H1 (cell line): Measurements from ENCODE around the gene CDON. TPM values are rescaled to one million over a fixed set of nuclear protein-coding genes. Genes with fewer than 3 reads are reported as not detected.
A peak's percentile ranks its signal among the peaks of the same experiment; 100 is the strongest.

Experiments
- CTCF ChIA-PET: fragments of 300-600 bp; sonication (Branson Sonifier 250); formaldehyde crosslinking; loops from one replicate; lab custom pipeline; 2021; ENCODE audit not compliant: partially characterized antibody; lab: Charles Lee
- POLR2A ChIA-PET: fragments of 300-600 bp; sonication (Branson Sonifier 250); formaldehyde crosslinking; loops from one replicate; lab custom pipeline; 2021; ENCODE audit warnings: inconsistent platforms; ENCODE audit not compliant: partially characterized antibody; lab: Charles Lee
- DNase-seq, 2 experiments: peaks; one replicate each; pipeline versions ENCODE4 v3.0.0 to v3.0.0-alpha.2; 2010 to 2022; ENCODE audit warnings: low spot score in 2 of 2, low read depth in 1 of 2, mixed read lengths in 1 of 2
- FAIRE-seq: peaks from 2 replicates; lab custom pipeline; 2011; peaks lifted over from hg19 to GRCh38; lab: Jason Lieb, UNC
- H2AFZ ChIP-seq: 2 replicates; pipeline ENCODE4 v1.8.1; 2012; ENCODE audit warnings: low read length, inconsistent platforms
- H2AK5ac ChIP-seq: 2 replicates; pipeline ENCODE4 v1.6.1; 2013; ENCODE audit warnings: low read depth, low read length
- H2BK120ac ChIP-seq: replicated peaks from 2 replicates; pipeline ENCODE3; 2013; ENCODE audit warnings: low read depth, low read length, inconsistent platforms
- H2BK12ac ChIP-seq: 2 replicates; pipeline ENCODE4 v1.6.1; 2013; ENCODE audit warnings: low read depth, low read length
- H2BK15ac ChIP-seq: 2 replicates; pipeline ENCODE4 v1.6.1; 2013; ENCODE audit warnings: low read length
- H2BK20ac ChIP-seq: 2 replicates; pipeline ENCODE4 v1.6.1; 2013; ENCODE audit warnings: low read length
- H2BK5ac ChIP-seq: 2 replicates; pipeline ENCODE4 v1.6.1; 2013; ENCODE audit warnings: low read depth, low read length
- H3K14ac ChIP-seq: 2 replicates; pipeline ENCODE4 v1.6.1; 2013; ENCODE audit warnings: inconsistent platforms; ENCODE audit not compliant: insufficient read length
- H3K18ac ChIP-seq: 2 replicates; pipeline ENCODE4 v1.6.1; 2013; ENCODE audit warnings: low read length; ENCODE audit errors: extremely low read depth
- H3K23ac ChIP-seq: 2 replicates; pipeline ENCODE4 v1.6.1; 2013; ENCODE audit warnings: inconsistent platforms; ENCODE audit not compliant: insufficient read length
- H3K23me2 ChIP-seq: 2 replicates; pipeline ENCODE4 v1.6.1; 2013; ENCODE audit warnings: low read depth, low read length
- H3K27ac ChIP-seq: 2 replicates; pipeline ENCODE4 v1.6.1; 2011; ENCODE audit warnings: low read depth, low read length, inconsistent platforms
- H3K27me3 ChIP-seq, 4 experiments: replicated peaks in 1 of 4; 1 replicate in 1 of 4; 2 replicates in 3 of 4; pipeline versions ENCODE4 v1.6.1 to v1.8.1; 2011 to 2013; ENCODE audit warnings: low read length in 3 of 4, mild to moderate bottlenecking in 3 of 4, inconsistent platforms in 2 of 4, mixed read lengths in 2 of 4, moderate library complexity in 1 of 4; ENCODE audit not compliant: control insufficient read depth in 3 of 4, insufficient read depth in 3 of 4; ENCODE audit errors: extremely low read depth in 1 of 4
- H3K36me3 ChIP-seq, 4 experiments: 2 replicates each; pipeline versions ENCODE4 v1.6.1 to v1.8.1; 2011 to 2013; ENCODE audit warnings: mild to moderate bottlenecking in 4 of 4, low read length in 3 of 4, moderate library complexity in 2 of 4, control low read depth in 1 of 4, inconsistent platforms in 1 of 4; ENCODE audit not compliant: insufficient read depth in 4 of 4, control insufficient read depth in 2 of 4
- H3K4ac ChIP-seq: replicated peaks from 2 replicates; pipeline ENCODE3; 2013; ENCODE audit warnings: low read length, low read depth, mixed read lengths, inconsistent platforms; ENCODE audit not compliant: insufficient read length
- H3K4me1 ChIP-seq, 4 experiments: replicated peaks in 1 of 4; 1 replicate in 1 of 4; 2 replicates in 3 of 4; pipeline versions ENCODE4 v1.6.1 to v1.8.1; 2011 to 2013; ENCODE audit warnings: low read length in 3 of 4, inconsistent platforms in 2 of 4, mixed read lengths in 1 of 4; ENCODE audit not compliant: insufficient read depth in 4 of 4, control insufficient read depth in 3 of 4
- H3K4me2 ChIP-seq, 2 experiments: 2 replicates each; pipeline versions ENCODE4 v1.6.1 to v1.8.1; 2011 to 2013; ENCODE audit warnings: low read depth in 2 of 2, low read length in 2 of 2, control low read depth in 1 of 2, inconsistent platforms in 1 of 2, mild to moderate bottlenecking in 1 of 2; ENCODE audit not compliant: insufficient read depth in 1 of 2
- H3K4me3 ChIP-seq, 4 experiments: fragments of 200-600, 300-600 bp in 1 of 4; sonication (generic), shearing (Covaris generic), sonication (Bioruptor Twin) in 1 of 4; 2 replicates each; pipeline versions ENCODE4 v1.5.1 to v1.8.1; 2011 to 2016; ENCODE audit warnings: low read length in 4 of 4, low read depth in 3 of 4, control low read depth in 2 of 4, inconsistent platforms in 2 of 4, mild to moderate bottlenecking in 2 of 4, mixed read lengths in 1 of 4, moderate library complexity in 1 of 4; ENCODE audit not compliant: insufficient read depth in 2 of 4; ENCODE audit errors: extremely low read depth in 1 of 4
- H3K56ac ChIP-seq: replicated peaks from 2 replicates; pipeline ENCODE3; 2013; ENCODE audit warnings: low read depth, mild to moderate bottlenecking, mixed read lengths, low read length, inconsistent platforms; ENCODE audit not compliant: insufficient read length
- H3K79me1 ChIP-seq: 2 replicates; pipeline ENCODE4 v1.6.1; 2013; ENCODE audit warnings: low read depth, low read length, control low read depth
- H3K79me2 ChIP-seq, 2 experiments: 2 replicates each; pipeline versions ENCODE4 v1.6.1 to v1.8.1; 2012 to 2013; ENCODE audit warnings: low read length in 2 of 2, mild to moderate bottlenecking in 2 of 2, inconsistent platforms in 1 of 2; ENCODE audit not compliant: insufficient read depth in 2 of 2, control insufficient read depth in 1 of 2
- H3K9ac ChIP-seq, 4 experiments: replicated peaks in 1 of 4; 1 replicate in 1 of 4; 2 replicates in 3 of 4; pipeline versions ENCODE4 v1.6.1 to v1.8.1; 2011 to 2013; ENCODE audit warnings: low read depth in 3 of 4, low read length in 3 of 4, control low read depth in 2 of 4, mild to moderate bottlenecking in 2 of 4, moderate library complexity in 2 of 4, inconsistent platforms in 1 of 4; ENCODE audit errors: extremely low read depth in 1 of 4
- H3K9me3 ChIP-seq, 2 experiments: 2 replicates each; pipeline versions ENCODE4 v1.6.1 to v1.8.1; 2012 to 2013; ENCODE audit warnings: mild to moderate bottlenecking in 2 of 2, moderate library complexity in 2 of 2, control low read depth in 1 of 2, inconsistent platforms in 1 of 2, low read depth in 1 of 2, low read length in 1 of 2, mixed read lengths in 1 of 2; ENCODE audit not compliant: insufficient read depth in 2 of 2
- H4K20me1 ChIP-seq, 2 experiments: replicated peaks in 1 of 2; 2 replicates each; pipeline versions ENCODE3 to v1.8.1; 2011 to 2013; ENCODE audit warnings: inconsistent platforms in 2 of 2, low read length in 2 of 2, mild to moderate bottlenecking in 1 of 2; ENCODE audit not compliant: insufficient read depth in 2 of 2, control insufficient read depth in 1 of 2
- H4K5ac ChIP-seq: 2 replicates; pipeline ENCODE4 v1.6.1; 2013; ENCODE audit warnings: low read length, low read depth, mixed read lengths, inconsistent platforms; ENCODE audit not compliant: insufficient read length
- H4K8ac ChIP-seq: 2 replicates; pipeline ENCODE4 v1.8.0; 2013; ENCODE audit warnings: mild to moderate bottlenecking, moderate library complexity, low read length, inconsistent platforms; ENCODE audit not compliant: insufficient read depth; ENCODE audit errors: extremely low read depth
- H4K91ac ChIP-seq: replicated peaks from 2 replicates; pipeline ENCODE3; 2013; ENCODE audit warnings: low read length, mixed read lengths, inconsistent platforms; ENCODE audit not compliant: insufficient read length
- MAX ChIP-seq: IDR thresholded peaks from 2 replicates; pipeline ENCODE4 v1.6.1; 2012; ENCODE audit warnings: inconsistent platforms
- RNF2 ChIP-seq: fragments of 200-900, 300-1000 bp; sonication (generic); IDR thresholded peaks from 2 replicates; pipeline ENCODE4 v1.7.1; 2016; ENCODE audit warnings: borderline replicate concordance, low read depth, mild to moderate bottlenecking, antibody characterized with exemption, low read length; ENCODE audit not compliant: poor library complexity, severe bottlenecking; ENCODE audit errors: missing control alignments
- SP4 ChIP-seq: IDR thresholded peaks from 2 replicates; pipeline ENCODE4 v1.6.1; 2012; ENCODE audit warnings: low read length, inconsistent platforms
- WGBS, 2 experiments: shearing (Covaris generic) in 1 of 2; methylation state at CpG; one replicate each; pipeline versions ENCODE4 v1.1.6 to v1.1.7; 2013 to 2015; ENCODE audit warnings: low lambda C conversion rate in 2 of 2, mixed read lengths in 2 of 2, inconsistent platforms in 1 of 2, low coverage in 1 of 2, missing lambda C conversion rate in 1 of 2; ENCODE audit not compliant: insufficient replicate concordance in 2 of 2, insufficient coverage in 1 of 2, insufficient read length in 1 of 2; ENCODE audit errors: extremely low coverage in 1 of 2, missing lambda C conversion rate in 1 of 2; 5-methylcytosine and 5-hydroxymethylcytosine counted together
- polyA plus RNA-seq, 7 experiments: library from polyadenylated mRNA; depleted of rRNA in 3 of 7; stranded (reverse) in 5 of 7; unstranded in 2 of 7; fragments of >200 nt in 5 of 7; fragments of 200-250 nt in 2 of 7; gene quantifications; 1 replicate in 5 of 7; 2 replicates in 1 of 7; 4 replicates in 1 of 7; pipeline versions ENCODE4 v1.2.1 to v1.2.3, GENCODE V29; 2011 to 2013; ENCODE audit warnings: missing spikeins in 2 of 7, mixed read lengths in 2 of 7
- total RNA-seq: library from RNA; stranded (reverse); fragmentation: NEBNext Ultra II Directional; extraction: Animal tissue kit (Norgen Biotek cat#: 25700); gene quantifications from 2 replicates; pipeline ENCODE4 v1.2.1, GENCODE V29; 2021

CDON gene
- total and polyA plus RNA-seq, 2 of the 8 experiments (the other 6 are each of a cell fraction or from before 2014, with no cell fraction given) = 11.0 to 32.5 TPM

- H2AFZ ChIP-seq = peak overlapping the region; percentile 99
- peak overlapping the region; percentile 84; the same call in 1 of the 2 replicates for H2BK5ac ChIP-seq
- ChIA-PET POLR2A (interaction anchor here (0.8 to 1.4 kb wide), 2 partner anchors 12 to 327 kb away, joined by 3 to 4 read pairs; partner anchors contain the start of genes FOXRED1 and SRPRA), CTCF (interaction anchor here (0.6 to 8.2 kb wide), 34 partner anchors 8 to 270 kb away, joined by 3 to 76 read pairs (median 5); partner anchors contain the start of genes CDON, FAM118B and RPUSD4)
- peak overlapping the region; percentile 95 for H3K18ac ChIP-seq
- peaks cover 7 to 11% (median 9%) of the 10 kb centered on the region in 4 experiments for H3K4me1 ChIP-seq
- H4K91ac ChIP-seq = peak overlapping the region; percentile 44
- H2AK5ac ChIP-seq = no peak overlapping the region
- no peak overlapping the region for H3K4me3 ChIP-seq
- no peaks in the 10 kb centered on the region for H3K9me3 ChIP-seq
- H3K56ac ChIP-seq = no peak overlapping the region
- H3K79me1 ChIP-seq = no peaks in the 10 kb centered on the region
- no peaks in the 10 kb centered on the region for H3K27me3 ChIP-seq
- H3K23me2 ChIP-seq = no peaks in the 10 kb centered on the region
- no peak overlapping the region for H3K4ac ChIP-seq
- H2BK20ac ChIP-seq = peak overlapping the region; percentile 2; the same call in 1 of the 2 replicates
- no peak overlapping the region for H4K5ac ChIP-seq
- no peak for FAIRE-seq
- WGBS, 2 experiments = 83% methylated on average over 4 of the region's 4 CpGs; no CpG with 5 or more reads in 1 of the 2 experiments
- H2BK15ac ChIP-seq = peak overlapping the region; percentile 96; the same call in 1 of the 2 replicates
- no peaks in the 10 kb centered on the region for H3K79me2 ChIP-seq
- no peak overlapping the region for H3K27ac ChIP-seq
- H3K36me3 ChIP-seq = no peaks in the 10 kb centered on the region
- no peak overlapping the region for H3K23ac ChIP-seq
- DNase-seq = no peak
- TF ChIP-seq SP4 = no peak
- TF ChIP-seq RNF2 = no peak
- peak; percentile 8; the same call in 1 of the 2 replicates for TF ChIP-seq MAX
- TF ChIP-seq, all 59 proteins: peak for 1
- H3K9ac ChIP-seq = no peak overlapping the region
- H3K4me2 ChIP-seq = peak overlapping the region; percentile 5 to 16; a peak in 3 of 4 replicates
- peak overlapping the region; percentile 81; the same call in 1 of the 2 replicates for H4K8ac ChIP-seq
- no peak overlapping the region for H2BK120ac ChIP-seq
- peak overlapping the region; percentile 78 for H2BK12ac ChIP-seq
- no peak overlapping the region for H3K14ac ChIP-seq
- no peaks in the 10 kb centered on the region for H4K20me1 ChIP-seq
Measured at GRCh38 chr11:125941267-125941618, 121.4 kb downstream of the CDON start.
